Activated CD4-positive, CD25-positive, alpha-beta regulatory T cell (primary cell): ENCODE data around the gene SCAI.
A peak's percentile ranks its signal among the peaks of the same experiment; 100 is the strongest.
"Not testable (repeated sequence)": the region's sequence is repeated elsewhere in the genome, so short reads cannot be mapped to it uniquely, and the experiment has no call there.

Source experiments
- DNase-seq, 4 experiments: peaks; one replicate each; lab custom pipeline; 2025; lab: John Stamatoyannopoulos, UW

The SCAI gene

DNA sequence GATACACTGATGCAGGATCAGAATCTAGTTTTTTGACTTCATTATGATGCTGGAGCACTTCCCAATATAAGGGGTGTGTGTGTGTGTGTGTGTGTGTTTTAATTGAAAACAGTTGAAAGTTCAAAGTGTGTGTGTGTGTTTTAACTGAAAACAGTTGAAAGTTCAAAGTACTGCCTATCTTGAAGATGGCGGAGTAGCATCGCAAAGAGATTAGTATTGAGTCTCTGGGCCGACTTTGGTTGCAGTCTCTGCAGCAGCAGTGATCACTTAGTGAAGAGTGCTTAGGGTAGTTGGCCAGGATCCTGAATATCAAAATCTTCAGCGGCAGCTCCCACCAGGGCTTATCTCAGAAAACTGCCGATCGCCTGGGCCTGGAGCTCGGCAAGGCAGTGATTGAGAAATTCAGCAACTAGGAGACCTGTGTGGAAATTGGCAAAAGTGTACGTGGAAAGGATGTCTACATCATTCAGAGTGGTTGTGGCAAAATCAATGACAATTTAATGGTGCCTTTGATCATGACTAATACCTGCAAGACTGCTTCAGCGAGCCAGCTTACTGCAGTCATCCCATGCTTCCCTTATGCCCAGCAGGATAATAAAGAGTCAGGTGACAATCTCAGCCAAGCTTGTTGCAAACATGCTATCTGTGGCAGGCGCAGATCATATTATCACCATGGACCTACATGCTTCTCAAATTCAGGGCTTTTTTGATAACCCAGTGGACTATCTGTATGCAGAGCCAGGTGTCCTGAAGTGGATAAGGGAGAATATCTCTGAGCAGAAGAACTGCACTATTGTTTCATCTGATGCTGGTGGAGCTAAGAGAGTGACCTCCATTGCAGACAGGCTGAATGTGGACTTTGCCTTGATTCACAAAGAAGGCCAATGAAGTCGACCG is 7.3 kb upstream of the SCAI start:
- no peak for DNase-seq

DNA sequence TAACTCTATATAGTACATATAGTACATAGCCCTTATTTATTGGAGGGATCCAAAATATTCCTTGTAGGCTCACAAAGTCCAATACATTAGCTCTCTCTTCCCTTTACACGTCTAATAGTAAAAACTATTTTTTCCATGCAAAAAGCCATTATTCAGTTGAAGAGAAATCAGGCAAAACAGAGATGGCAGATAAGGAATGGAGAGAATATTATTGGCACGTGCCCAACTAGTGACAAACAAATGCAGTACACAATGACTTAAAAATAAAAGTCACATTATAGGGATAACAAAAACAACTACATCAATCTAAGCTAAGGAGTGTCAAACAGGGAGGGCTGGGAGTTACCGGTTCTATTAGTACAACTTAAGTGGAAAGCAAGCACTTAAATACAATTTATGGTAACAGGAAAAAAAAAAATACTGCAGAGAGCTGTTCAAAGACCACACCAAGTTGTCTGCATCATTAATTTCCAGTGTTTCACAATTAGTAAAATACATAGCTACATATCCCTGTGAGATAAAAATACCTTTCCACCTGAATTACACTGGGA is 4.1 kb upstream of the SCAI start:
- DNase-seq, result no peak

DNA sequence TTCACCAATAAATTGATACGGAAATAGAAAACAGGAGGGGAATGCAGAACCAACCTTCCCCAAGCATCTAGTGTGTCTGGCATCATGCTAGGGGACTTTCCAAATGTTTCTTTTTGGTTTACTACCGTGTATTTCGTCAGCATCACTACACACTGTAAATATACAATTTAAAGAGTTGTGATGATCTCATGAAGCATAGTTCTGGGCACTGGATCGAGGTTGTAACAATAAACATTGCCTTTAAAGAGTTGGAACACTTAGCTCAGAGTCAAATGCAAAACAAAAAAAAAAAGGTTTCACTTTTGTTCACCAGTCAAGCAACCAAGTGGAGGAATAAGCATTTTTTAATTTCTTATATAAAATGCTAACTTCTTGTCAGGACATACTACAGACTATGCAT is 2.9 kb upstream of the SCAI start:
- DNase-seq, result no peak

DNA sequence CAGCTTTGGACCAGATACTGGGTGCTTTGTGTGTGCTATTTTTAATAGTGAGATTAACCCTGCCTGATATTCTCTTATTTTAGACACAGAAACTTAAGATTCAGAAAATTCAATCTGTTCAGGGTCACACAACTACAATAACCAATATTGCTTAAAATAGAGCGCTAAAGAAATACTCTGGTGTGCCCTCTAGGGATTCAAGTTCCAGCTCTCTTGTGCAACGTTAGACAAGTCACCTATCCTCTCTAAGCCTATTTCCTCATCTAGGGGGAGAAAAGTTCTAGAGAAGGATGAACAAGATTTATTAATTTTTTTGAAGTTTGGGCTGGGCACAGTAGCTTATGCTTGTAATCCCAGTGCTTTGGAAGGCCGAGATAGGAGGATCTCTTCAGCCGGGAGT is 2.1 kb upstream of the SCAI start:
- DNase-seq, result no peak

DNA sequence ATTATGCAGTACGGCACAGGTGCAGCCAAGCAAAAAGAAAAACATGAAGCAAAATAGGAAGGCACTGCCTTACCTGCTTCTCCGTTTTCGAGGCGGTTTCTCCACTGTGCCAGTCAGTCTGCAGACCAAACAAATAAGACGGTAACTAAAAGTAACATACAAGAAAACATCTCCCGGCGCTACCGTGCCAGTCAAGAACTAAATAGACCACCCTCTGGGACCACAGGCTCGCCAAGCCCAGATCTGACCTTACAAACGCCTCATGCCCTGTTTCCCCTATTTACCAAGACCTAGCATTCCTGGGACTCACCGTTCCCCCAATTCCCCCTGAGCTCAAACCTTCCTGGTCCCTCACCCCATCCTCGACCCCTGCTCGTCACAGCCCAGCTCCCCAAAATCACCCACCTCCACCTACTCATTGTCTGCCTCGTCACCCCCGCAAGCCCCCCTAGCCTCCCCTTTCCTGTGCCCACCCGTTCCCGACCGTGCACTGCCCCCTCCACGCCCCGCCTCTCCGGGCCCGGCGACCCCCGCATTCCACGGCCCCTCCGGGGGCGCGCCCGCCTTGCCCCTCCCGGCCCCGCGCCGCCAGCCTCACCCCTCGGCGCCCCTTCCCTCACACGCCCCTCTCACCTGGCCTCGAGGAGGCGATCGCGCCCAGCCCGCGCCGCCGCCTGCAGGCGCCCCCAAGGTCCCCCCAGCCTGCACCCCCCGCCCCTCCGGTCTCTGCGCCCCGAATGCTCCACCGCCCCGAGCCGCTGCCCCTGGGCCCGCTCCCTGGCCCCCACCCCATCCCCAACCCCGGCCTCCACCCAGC is 560 bp downstream of the SCAI start:
- peak in 1 of 4 experiments; percentile 22 for DNase-seq

DNA sequence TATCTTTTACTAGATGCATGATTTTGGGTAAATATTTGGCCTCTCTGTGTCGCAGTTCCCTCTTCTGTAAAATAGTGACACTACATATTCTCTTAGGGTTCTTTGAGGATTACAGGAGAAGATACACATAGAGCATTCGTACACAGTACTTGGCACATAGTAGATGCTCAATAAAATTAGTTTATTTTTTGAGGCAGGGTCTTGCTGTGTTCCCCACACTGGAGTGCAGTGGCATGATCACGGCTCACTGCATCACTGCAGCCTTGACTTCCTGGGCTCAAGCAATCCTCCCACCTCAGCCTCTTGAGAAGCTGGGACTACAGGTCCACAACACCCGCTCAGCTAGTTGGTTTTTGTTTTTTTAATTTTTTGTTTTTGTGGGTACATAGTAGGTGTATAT is 1.6 kb downstream of the SCAI start:
- no peak for DNase-seq

DNA sequence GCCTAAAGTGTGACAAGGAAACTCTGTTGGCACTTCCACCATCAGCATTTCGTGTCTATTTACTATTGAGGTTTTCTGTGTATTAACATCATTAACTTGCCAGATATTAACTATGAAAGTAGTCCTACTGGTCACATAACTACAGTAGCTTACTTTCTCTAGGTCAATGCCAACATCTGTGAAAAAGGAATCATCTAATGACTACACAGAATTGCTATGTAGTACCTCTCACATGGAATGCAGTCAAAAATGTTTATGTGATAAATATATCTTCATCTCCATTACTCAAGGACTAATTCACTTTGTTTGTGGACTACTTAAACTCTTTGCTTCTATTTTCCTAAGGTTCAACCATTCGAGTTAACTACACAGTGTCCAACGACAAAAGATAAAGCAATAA is 2.1 kb downstream of the SCAI start:
- no peak for DNase-seq

DNA sequence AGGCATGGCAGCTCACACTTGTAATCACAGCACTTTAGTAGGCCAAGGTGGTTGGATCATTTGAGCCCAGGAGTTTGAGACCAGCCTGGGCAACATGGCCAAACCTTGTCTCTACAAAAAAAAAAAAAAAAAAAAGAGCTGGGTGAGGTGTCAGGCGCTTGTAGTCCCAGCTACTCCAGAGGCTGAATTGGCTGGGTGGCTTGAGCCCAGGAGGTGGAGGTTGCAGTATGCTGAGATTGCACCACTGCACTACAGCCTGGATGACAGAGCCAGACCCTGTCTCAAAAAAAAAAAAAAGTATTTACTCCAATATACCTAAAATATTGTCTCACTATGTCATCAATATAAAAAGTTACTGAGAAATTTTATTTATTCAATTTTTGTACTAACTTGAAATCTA is 2.8 kb downstream of the SCAI start:
- no peak for DNase-seq

DNA sequence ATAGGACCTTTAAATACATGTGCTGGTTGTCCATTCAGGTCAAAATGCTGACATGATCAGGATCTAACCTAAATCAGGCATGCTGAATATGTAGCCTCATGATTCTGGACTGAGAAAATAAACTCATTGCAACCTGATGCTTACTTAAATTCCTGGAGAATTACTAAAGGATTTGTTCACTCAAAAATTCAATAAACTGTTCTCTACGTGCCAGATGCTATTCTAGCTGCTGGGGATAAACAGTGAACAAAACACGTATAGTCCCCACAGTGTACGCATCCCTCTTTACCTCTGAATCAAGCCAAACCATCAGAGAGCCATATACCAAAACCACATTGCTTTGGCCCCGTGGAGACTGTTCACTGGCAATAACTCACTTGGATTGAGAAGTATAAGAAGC is 6.1 kb downstream of the SCAI start:
- no peak for DNase-seq

DNA sequence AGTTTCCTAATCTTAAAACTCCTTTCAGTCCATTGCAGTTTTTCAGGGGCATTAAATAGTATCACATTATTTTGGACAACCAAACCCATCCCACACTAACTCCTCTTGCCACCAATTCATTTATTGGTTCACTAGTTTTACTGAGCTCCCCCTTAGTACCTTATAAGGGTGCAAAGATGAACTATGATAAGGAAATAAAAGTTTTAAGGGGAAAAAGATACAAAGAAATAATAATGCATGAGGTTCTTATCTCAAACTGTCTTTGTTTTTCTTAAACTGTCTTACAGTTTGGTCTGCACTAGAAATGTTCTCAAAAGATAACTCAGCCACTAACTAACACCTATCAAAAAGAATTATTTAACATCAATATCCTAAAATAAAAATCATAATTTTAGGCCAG is 8.4 kb downstream of the SCAI start:
- no peak for DNase-seq

DNA sequence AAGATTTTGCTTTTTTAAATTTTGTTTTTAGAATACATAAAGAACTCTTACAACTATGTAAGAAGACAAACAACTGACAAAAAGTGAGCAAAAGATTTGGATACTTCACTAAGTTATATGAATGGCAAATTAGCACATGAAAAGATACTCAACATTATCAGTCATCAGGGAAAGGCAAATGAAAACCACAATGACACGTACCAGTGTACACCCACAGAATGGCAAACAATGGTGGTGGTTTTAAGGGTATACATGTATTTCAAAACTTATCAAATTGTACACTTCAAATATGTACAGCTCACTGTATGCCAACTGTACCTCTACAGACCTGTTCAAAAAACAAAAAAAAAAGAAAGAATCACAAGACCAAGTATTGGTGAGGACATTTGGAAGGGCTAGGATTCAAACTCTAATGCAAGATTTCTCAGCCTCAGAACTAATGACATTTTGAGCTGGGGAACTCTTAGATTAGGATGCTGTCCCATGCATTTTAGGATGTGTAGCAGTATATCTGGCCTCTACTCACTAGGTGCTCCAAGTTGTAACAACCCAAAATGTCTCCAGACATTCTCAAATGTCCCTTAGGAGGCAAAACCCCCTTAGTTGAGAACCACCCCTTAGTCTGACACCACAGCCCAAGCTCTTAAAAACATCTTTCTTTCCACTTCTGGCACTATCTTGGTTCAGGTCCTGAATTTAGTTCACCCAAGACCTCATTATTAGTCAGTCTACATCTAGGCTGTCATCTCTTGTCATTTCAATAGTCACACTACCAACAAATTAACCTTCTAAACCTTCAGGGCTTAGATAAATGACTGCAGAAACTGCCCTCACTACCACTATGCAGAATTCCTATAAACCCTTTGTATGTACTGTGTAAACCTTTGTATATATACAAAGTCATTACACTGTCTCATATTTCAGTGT is 9.7 kb downstream of the SCAI start:
- no peak for DNase-seq

DNA sequence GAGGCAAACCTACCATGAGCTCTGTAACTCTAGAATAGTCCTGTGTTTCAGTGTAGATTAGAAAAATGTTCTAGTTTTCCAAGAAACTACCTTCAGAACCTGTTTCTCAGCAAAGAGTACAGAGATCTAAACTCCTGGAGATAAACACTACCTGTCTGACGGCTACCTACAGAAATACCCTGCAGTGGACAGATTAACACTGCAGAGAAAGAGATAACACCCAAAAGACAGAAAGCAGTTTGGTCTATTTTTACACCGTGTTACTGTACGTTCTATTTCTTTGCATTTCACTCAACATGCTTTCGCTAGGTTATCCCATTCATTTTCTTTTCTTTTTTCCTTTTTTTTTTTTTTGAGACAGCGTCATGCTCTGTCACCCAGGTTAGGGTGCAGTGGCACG is 11.6 kb downstream of the SCAI start:
- no peak for DNase-seq

DNA sequence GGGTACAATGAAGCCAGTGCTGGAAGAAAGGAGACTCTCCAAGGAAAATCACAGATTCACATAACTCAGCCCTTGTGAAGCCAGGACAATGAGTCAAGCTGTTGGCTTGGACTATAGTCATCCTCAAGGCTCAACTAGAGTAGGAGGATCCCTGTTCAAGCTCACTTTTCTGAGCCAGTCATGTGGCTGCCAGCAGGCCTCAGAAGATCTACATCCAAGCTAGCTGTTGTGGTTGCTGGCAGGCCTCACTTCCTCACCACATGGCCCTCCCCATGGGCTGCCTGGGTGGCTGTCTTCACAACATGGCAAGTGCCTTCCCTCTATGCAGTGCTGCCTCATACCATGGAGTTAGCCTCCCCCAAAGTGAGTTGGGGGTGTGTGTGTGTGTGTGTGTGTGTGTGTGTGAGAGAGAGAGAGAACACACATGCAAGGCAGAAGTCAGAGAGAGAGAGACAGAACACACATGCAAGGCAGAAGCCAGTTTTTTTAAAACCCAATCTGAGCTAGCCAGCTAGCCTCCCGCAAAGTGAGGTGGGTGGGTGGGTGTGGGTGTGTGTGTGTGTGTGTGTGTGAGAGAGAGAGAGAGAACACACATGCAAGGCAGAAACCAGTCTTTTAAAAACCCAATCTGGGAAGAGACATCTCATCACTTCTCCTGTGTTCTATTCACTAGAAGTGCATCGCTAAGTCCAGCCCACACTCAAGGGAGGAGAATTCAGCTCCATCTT is 17.1 kb downstream of the SCAI start:
- DNase-seq, result peak in 3 of 4 experiments; percentile 25 to 71 (median 58)

DNA sequence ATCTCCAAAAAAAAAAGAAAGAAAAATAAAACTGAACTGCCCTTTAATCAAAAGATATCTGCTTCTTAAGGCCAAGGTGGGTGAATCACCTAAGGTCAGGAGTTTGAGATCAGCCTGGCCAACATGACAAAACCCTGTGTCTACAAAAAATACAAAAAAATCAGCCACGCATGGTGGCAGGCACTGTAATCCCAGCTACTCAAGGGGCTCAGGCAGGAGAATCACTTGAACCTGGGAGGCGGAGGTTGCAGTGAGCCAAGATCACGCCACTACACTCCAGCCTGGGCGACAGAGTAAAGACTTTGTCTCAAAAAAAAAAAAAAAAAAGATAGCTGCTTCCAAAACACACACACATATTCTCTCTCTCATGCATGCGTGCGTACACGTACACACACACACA is 17.8 kb downstream of the SCAI start:
- DNase-seq, result no peak

DNA sequence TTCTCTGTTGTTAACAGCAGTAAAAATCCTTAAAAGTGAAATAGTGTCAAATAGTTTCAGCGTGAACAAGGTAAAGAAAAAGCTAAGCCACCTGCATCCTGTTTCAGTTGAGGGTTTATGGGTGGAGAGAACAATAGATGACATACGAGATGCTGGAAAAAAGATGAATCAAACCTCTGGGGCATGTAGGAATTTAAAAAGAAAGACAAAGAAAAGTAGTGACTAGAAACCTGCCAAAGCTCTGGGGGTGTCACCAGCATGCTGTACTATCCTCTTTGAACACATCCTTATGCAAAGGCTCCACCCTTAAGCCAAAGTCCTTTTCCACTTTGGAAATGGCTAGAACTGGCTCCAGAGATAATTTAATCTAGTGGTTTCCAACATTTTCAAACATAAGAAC is 22.2 kb downstream of the SCAI start:
- DNase-seq, result no peak

DNA sequence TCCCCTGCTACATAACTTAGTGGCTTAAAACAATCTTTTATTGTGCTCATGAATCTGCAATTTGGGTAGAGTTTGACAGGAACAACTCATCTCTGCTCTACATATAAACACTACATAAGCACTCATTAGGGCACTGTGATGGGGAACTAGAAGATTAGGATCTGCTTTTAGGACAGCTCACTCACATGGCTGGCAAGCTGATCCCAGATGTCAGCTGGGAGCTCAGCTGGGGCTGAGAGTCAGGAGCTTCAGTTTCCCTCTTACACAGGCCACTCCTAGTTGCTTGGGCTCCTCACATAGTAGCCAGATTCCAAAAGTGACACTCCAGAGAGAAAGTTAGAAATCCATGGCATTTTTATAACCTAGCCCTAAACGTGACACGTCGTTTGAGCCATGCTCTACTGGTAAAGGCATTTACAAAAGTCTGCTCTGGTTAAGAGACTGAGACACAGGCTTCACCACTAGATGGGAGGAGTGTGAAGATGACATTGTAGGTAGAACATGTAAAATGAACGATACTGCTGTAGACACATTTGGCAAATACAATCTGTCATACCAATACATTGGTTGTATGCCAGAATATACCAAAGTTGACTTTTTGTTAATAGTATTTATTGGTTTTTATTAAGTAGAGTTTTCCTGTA is 23.6 kb downstream of the SCAI start:
- no peak for DNase-seq

DNA sequence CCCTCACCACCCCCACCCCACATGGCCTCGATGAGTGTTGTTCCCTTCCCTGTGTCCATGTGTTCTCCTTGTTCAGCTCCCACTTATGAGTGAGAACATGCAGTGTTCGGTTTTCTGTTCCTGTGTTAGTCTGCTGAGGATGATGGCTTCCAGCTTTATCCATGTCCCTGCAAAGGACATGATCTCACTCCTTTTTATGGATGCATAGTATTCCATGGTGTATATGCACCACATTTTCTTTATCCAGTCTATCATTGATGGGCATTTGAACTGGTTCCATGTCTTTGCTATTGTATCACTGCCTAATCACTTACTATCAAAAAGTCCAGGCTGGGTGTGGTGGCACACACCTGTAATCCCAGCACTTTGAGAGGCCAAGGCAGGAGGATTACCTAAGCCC is 24.6 kb downstream of the SCAI start:
- DNase-seq, result not testable (repeated sequence)

DNA sequence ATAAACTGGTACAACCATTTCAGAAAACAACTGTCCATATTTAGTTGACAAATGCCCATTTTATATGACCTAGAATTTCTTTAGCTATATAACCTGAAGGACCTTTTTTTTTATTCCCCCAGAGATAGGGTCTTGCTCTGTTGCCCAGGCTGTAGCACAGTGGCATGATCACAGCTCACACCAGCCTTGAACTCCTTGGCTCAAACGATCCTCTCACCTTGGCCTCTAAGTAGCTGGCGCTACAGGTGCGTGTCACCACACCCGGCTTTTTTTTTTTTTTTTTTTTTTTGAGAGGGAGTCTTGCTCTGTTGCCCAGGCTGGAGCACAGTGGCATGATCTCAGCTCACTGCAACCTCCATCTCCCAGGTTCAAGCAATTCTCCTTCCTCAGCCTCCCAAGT is 28.8 kb downstream of the SCAI start:
- DNase-seq, result not testable (repeated sequence)

DNA sequence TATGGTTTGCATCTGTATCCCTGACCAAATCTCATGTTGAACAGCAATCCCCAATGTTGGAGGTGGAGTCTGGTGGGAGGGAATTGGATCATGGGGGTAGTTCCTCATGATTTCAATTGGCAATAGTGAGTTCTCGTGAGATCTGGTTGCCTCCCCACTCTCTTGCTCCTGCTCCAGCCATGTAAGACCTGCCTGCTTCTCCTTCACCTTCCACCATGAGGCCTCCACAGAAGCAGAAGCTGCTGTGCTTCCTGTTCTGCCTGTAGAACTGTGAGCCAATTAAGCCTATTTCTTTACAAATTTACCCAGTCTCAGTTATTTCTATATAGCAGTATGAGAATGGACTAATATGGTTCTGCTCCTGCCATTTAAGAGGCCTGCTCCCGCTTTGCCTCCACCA is 32.9 kb downstream of the SCAI start:
- DNase-seq, result no peak

DNA sequence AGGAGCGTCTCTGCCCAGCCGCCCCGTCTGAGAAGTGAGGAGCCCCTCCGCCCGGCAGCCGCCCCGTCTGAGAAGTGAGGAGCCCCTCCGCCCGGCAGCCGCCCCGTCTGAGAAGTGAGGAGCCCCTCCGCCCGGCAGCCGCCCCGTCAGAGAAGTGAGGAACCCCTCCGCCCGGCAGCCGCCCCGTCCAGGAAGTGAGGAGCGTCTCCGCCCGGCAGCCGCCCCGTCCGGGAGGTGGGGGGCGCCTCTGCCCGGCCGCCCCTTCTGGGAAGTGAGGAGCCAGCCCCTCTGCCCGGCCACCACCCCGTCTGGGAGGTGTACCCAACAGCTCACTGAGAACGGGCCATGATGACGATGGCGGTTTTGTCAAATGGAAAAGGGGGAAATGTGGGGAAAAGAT is 34.8 kb downstream of the SCAI start:
- DNase-seq, result not testable (repeated sequence)
